NT2/D1 (cell line): ENCODE data around the gene SLC25A21.

Experiments
- DNase-seq: peaks from one replicate; pipeline ENCODE4 v3.0.0-alpha.2; 2011; ENCODE audit warnings: low read depth, low spot score
- H3K27me3 ChIP-seq: 2 replicates; pipeline ENCODE4 v1.6.0; 2011; ENCODE audit warnings: mild to moderate bottlenecking; ENCODE audit not compliant: insufficient read length, insufficient read depth
- H3K36me3 ChIP-seq: 2 replicates; pipeline ENCODE4 v1.6.1; 2011; ENCODE audit warnings: mild to moderate bottlenecking, low read length, mixed read lengths; ENCODE audit not compliant: insufficient read depth, insufficient read length
- H3K4me1 ChIP-seq: 2 replicates; pipeline ENCODE4 v1.5.1; 2011; ENCODE audit not compliant: insufficient read depth, insufficient read length
- H3K4me3 ChIP-seq: 2 replicates; pipeline ENCODE4 v1.5.1; 2011; ENCODE audit warnings: low read depth; ENCODE audit not compliant: insufficient read length
- H3K9ac ChIP-seq: 2 replicates; pipeline ENCODE4 v1.6.0; 2011; ENCODE audit warnings: low read depth; ENCODE audit not compliant: insufficient read length
- H3K9me3 ChIP-seq: 2 replicates; pipeline ENCODE4 v1.5.1; 2011; ENCODE audit warnings: mild to moderate bottlenecking, low read length; ENCODE audit not compliant: insufficient read depth
- SUZ12 ChIP-seq: IDR thresholded peaks from 2 replicates; pipeline ENCODE4 v1.6.1; 2011; ENCODE audit not compliant: insufficient read length, insufficient read depth; ENCODE audit errors: extremely low read depth
- YY1 ChIP-seq: IDR thresholded peaks from 2 replicates; pipeline ENCODE4 v1.6.1; 2011; ENCODE audit not compliant: insufficient read length, insufficient read depth
- ZNF274 ChIP-seq: IDR thresholded peaks from 2 replicates; pipeline ENCODE4 v1.6.1; 2011; ENCODE audit warnings: mild to moderate bottlenecking, low read depth, low read length

Gene SLC25A21

GRCh38 chr14:37138898-37139297 is 33.5 kb downstream of the SLC25A21 start:
- no peaks in the 10 kb centered on the region for H3K27me3 ChIP-seq
- no peaks in the 10 kb centered on the region for H3K36me3 ChIP-seq

GRCh38 chr14:37133284-37133913 is 39.0 kb downstream of the SLC25A21 start:
- TF ChIP-seq ZNF274 = no peak
- H3K9me3 ChIP-seq = no peaks in the 10 kb centered on the region
- H3K9ac ChIP-seq = no peak overlapping the region
- H3K4me3 ChIP-seq = no peak overlapping the region
- H3K27me3 ChIP-seq = no peaks in the 10 kb centered on the region
- no peaks in the 10 kb centered on the region for H3K36me3 ChIP-seq
- no peak for DNase-seq
- no peaks in the 10 kb centered on the region for H3K4me1 ChIP-seq

More at GRCh38 chr14:37138898-37139297, 33.5 kb downstream of the SLC25A21 start:
- no peaks in the 10 kb centered on the region for H3K9me3 ChIP-seq
- no peak overlapping the region for H3K4me3 ChIP-seq
- no peak for DNase-seq
- TF ChIP-seq SUZ12 = no peak
- TF ChIP-seq YY1 = no peak
- no peak for TF ChIP-seq ZNF274
- H3K9ac ChIP-seq = no peak overlapping the region
- no peaks in the 10 kb centered on the region for H3K4me1 ChIP-seq

GRCh38 chr14:37131205-37131604 is 41.2 kb downstream of the SLC25A21 start:
- H3K9ac ChIP-seq = no peak overlapping the region
- no peak for TF ChIP-seq SUZ12
- no peak for TF ChIP-seq YY1
- TF ChIP-seq ZNF274 = no peak
- DNase-seq = no peak

GRCh38 chr14:37129047-37129446 is 43.4 kb downstream of the SLC25A21 start:
- Histone ChIP-seq H3K27me3 (no peaks in the 10 kb centered on the region), H3K4me3 (no peak overlapping the region), H3K9me3 (no peaks in the 10 kb centered on the region), H3K4me1 (no peaks in the 10 kb centered on the region), H3K9ac (no peak overlapping the region), H3K36me3 (no peaks in the 10 kb centered on the region)
- no peak for TF ChIP-seq SUZ12
- TF ChIP-seq ZNF274 = no peak
- no peak for DNase-seq

More at GRCh38 chr14:37131205-37131604, 41.2 kb downstream of the SLC25A21 start:
- Histone ChIP-seq H3K4me1 (no peaks in the 10 kb centered on the region), H3K27me3 (no peaks in the 10 kb centered on the region), H3K4me3 (no peak overlapping the region), H3K9me3 (no peaks in the 10 kb centered on the region), H3K36me3 (no peaks in the 10 kb centered on the region)

- no peak overlapping the region for H3K4me3 ChIP-seq
- no peaks in the 10 kb centered on the region for H3K4me1 ChIP-seq
- TF ChIP-seq ZNF274 (no peak), SUZ12 (no peak), YY1 (no peak)
- DNase-seq = no peak
- no peak overlapping the region for H3K9ac ChIP-seq
- no peaks in the 10 kb centered on the region for H3K9me3 ChIP-seq
- no peaks in the 10 kb centered on the region for H3K36me3 ChIP-seq
- no peaks in the 10 kb centered on the region for H3K27me3 ChIP-seq
These were observed 47.8 kb downstream of the SLC25A21 start for GRCh38 chr14:37124614-37125013.

- peaks cover 9% of the 10 kb centered on the region for H3K9me3 ChIP-seq
- no peaks in the 10 kb centered on the region for H3K27me3 ChIP-seq
- DNase-seq = no peak
- TF ChIP-seq ZNF274 (no peak), SUZ12 (no peak), YY1 (no peak)
- no peaks in the 10 kb centered on the region for H3K4me1 ChIP-seq
- H3K9ac ChIP-seq = no peak overlapping the region
- H3K4me3 ChIP-seq = no peak overlapping the region
- no peaks in the 10 kb centered on the region for H3K36me3 ChIP-seq
These were observed 49.3 kb downstream of the SLC25A21 start for GRCh38 chr14:37122919-37123639.

GRCh38 chr14:37122288-37122687 is 50.1 kb downstream of the SLC25A21 start:
- peaks cover 11% of the 10 kb centered on the region for H3K9me3 ChIP-seq
- no peak overlapping the region for H3K9ac ChIP-seq
- no peaks in the 10 kb centered on the region for H3K4me1 ChIP-seq
- H3K36me3 ChIP-seq = no peaks in the 10 kb centered on the region
- no peaks in the 10 kb centered on the region for H3K27me3 ChIP-seq
- DNase-seq = no peak
- TF ChIP-seq SUZ12 = no peak
- no peak overlapping the region for H3K4me3 ChIP-seq
